HG03175 (cell line): ENCODE measurements around the gene TMEM92.

ENCODE experiments used
- ATAC-seq: cut with Tn5 transposase; IDR thresholded peaks from one replicate; pipeline ENCODE4 v1.9.1; 2021; ENCODE audit warnings: mild to moderate bottlenecking, moderate library complexity; ENCODE audit not compliant: unreplicated experiment

The TMEM92 gene

DNA sequence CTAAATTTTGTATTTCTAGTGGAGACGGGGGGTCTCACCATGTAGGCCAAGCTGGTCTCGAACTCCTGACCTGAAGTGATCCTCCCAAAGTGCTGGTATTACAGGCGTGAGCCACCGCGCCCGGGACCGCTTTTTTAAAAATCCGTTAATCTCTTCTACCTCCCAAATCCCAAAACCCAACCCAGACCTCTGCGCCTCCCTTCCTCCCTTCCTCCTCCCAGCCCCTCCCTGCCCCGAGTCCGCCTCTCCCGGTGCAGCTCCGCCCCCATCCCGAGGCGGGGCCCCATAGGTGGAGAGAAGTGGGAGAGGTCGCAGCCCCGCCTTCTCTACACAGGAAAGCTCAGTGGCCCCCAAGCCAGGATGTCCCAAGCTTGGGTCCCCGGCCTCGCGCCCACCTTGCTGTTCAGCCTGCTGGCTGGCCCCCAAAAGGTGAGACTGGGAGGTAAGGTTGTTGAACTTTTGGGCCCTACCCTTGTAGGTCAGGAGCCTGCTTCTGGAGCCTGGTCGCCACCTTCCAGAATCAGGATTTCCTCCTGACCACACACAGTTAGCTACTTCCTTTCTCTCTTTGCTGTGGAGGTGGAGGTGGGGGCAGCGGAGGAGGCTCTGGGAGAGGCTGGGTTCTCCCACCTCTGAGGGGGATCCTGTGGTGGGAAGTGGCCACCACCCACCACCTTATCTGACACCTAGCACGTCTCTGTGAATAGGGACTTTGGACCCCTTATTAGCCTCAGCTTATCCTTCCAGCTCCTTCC, at the start of gene TMEM92:
TMEM92 (plus strand) TSS at position 325 of the 755 bp plus-strand sequence; CDS start at position 361, 36 bp downstream.
- ATAC-seq: no peak

DNA sequence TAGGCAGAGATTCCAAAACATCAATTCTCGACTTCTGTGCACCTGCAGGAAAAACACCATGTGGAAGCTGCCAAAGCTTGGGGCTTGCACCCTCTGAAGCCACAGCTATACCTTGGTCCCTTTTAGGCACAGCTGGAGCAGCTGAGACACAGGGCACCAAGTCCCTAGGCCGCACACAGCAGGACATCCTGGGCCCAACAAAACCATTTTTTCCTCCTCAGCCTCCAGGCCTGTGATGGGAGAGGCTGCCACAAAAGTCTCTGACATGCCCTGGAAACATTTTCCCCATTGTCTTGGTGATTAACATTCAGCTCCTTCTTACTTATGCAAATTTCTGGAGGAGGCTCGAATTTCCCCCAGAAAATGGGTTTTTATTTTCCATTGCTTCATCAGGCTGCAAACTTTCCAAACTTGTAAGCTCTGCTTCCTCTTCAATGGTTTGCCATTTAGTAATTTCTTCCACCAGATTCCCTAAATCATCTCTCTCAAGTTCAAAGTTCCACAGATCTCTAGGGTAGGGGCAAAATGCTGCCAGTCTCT, 48.5 kb upstream of the TMEM92 start:
- no peak for ATAC-seq

- ATAC-seq: no peak
Observed at GRCh38 chr17:50234581-50234980, 39.7 kb upstream of the TMEM92 start.

- no peak for ATAC-seq
Observed at GRCh38 chr17:50237901-50238300, 36.4 kb upstream of the TMEM92 start.

DNA sequence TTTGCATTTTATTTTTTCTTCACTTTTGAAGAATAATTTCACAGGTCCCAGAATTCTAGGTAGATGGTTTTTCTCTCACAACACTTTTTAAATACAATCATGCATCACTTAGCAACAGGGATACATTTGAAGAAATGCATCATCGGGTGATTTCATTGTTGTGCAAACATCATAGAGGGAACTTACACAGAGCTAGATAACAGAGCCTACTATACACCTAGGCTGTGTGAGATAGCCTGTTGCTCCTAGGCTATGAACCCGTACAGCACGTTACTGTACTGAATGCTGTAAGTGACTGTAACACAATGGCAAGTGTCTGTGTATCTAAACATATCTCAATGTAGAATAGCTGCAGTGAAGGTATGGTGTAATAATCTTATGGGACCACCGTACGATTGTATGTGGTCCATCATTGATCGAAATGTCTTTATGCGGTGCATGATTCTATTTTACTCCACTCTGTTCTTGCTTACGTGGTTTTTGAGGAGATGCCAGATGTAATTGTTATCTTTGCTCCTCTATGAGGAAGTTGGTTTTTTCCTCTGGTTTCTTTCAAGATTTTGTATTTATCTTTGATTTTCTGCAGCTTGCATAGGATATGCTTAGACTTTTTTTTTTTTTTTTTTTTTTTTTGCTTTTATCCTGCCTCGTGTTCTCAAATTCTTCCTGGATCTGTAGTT, 35.5 kb upstream of the TMEM92 start:
- ATAC-seq: no peak

GRCh38 chr17:50239937-50240336, 34.3 kb upstream of the TMEM92 start:
- no peak for ATAC-seq

GRCh38 chr17:50240851-50241250, 33.4 kb upstream of the TMEM92 start:
- ATAC-seq: no peak

DNA sequence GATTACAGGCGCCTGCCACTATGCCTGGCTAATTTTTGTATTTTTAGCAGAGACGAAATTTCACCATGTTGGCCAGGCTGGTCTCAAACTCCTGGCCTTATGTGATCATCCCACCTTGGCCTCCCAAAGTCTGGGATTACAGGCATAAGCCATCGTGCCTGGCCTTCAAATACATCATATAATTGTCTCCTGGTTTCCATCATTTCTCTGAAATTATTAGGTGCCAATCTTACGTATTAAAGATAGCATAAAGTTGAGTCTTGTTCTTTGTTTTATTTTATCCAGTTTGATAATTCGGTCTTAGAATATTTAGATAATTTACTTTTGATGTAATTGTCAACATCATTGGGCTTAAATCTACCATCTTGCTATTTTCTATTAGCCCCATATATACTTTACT, 32.8 kb upstream of the TMEM92 start:
- no peak for ATAC-seq

DNA sequence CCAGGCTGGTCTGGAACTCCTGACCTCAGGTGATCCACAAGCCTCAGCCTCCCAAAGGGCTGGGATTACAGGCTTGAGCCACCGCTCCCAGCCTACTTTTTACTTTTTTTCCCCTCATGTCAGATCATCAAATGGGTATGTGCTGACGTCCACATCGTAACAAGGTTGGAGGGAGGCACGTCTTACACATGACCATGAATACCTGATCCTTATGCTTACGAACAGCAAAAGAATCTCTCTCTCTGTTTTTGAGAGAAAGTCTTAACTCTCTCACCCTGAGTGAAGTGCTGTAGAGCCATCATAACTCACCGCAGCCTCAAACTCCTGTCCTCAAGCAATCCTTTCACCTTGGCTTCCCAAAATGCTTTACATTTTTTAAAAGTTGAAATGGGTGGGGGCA, 29.5 kb upstream of the TMEM92 start:
- no peak for ATAC-seq

- no peak for ATAC-seq
Observed at GRCh38 chr17:50248255-50248654, 26.0 kb upstream of the TMEM92 start.

GRCh38 chr17:50252781-50253180, 21.5 kb upstream of the TMEM92 start:
- no peak for ATAC-seq

- ATAC-seq: no peak
Observed at GRCh38 chr17:50255766-50256635, 18.3 kb upstream of the TMEM92 start.

- ATAC-seq: no peak
Observed at GRCh38 chr17:50256826-50257618, 17.2 kb upstream of the TMEM92 start.

GRCh38 chr17:50257676-50258224, 16.5 kb upstream of the TMEM92 start:
- no peak for ATAC-seq

- no peak for ATAC-seq
Observed at GRCh38 chr17:50258647-50259476, 15.4 kb upstream of the TMEM92 start.

GRCh38 chr17:50259477-50260324, 14.6 kb upstream of the TMEM92 start:
- ATAC-seq: no peak

- no peak for ATAC-seq
Observed at GRCh38 chr17:50260501-50260911, 13.8 kb upstream of the TMEM92 start.
